Hepatocyte (in vitro differentiated cells): ENCODE measurements around the gene KIAA1958. TPM values are rescaled to one million over a fixed set of nuclear protein-coding genes. Genes with fewer than 3 reads are reported as not detected.

Experiments used
- DNase-seq: peaks from one replicate; pipeline ENCODE4 v3.0.0-alpha.2; 2016; ENCODE audit warnings: low spot score
- H2AFZ ChIP-seq: fragments of 200-600 bp; sonication (generic); 2 replicates; pipeline ENCODE4 v1.6.0; 2016; ENCODE audit warnings: antibody characterized with exemption, mild to moderate bottlenecking
- H3K27ac ChIP-seq: fragments of 200-600 bp; sonication (generic); 2 replicates; pipeline ENCODE4 v1.5.1; 2016; ENCODE audit warnings: mild to moderate bottlenecking
- H3K27me3 ChIP-seq: fragments of 200-600 bp; sonication (generic); 2 replicates; pipeline ENCODE4 v1.6.1; 2016
- H3K36me3 ChIP-seq: fragments of 200-600 bp; sonication (generic); replicated peaks from 2 replicates; pipeline ENCODE4 v1.5.1; 2016; ENCODE audit warnings: low read depth; ENCODE audit not compliant: insufficient read depth
- H3K4me1 ChIP-seq: fragments of 200-600 bp; sonication (generic); 2 replicates; pipeline ENCODE4 v1.5.1; 2016; ENCODE audit warnings: mild to moderate bottlenecking, moderate library complexity; ENCODE audit not compliant: insufficient read depth
- H3K4me2 ChIP-seq: fragments of 200-600 bp; sonication (generic); 2 replicates; pipeline ENCODE4 v1.6.0; 2016
- H3K4me3 ChIP-seq: fragments of 200-600 bp; sonication (generic); 2 replicates; pipeline ENCODE4 v1.5.1; 2016; ENCODE audit warnings: mild to moderate bottlenecking
- H3K79me2 ChIP-seq: fragments of 200-600 bp; sonication (generic); 2 replicates; pipeline ENCODE4 v1.6.0; 2017; ENCODE audit warnings: mild to moderate bottlenecking
- H3K9me2 ChIP-seq: fragments of 200-600 bp; sonication (generic); replicated peaks from 2 replicates; pipeline ENCODE4 v1.6.0; 2017; ENCODE audit warnings: mild to moderate bottlenecking; ENCODE audit not compliant: insufficient read depth
- H3K9me3 ChIP-seq: fragments of 200-600 bp; sonication (generic); 2 replicates; pipeline ENCODE4 v1.5.1; 2016; ENCODE audit warnings: low read depth, mild to moderate bottlenecking
- H4K20me1 ChIP-seq: fragments of 200-600 bp; sonication (generic); 2 replicates; pipeline ENCODE4 v1.6.0; 2016; ENCODE audit warnings: mild to moderate bottlenecking; ENCODE audit not compliant: insufficient read depth, poor library complexity, severe bottlenecking
- CTCF ChIP-seq: fragments of 200-600 bp; sonication (generic); IDR thresholded peaks from 2 replicates; pipeline ENCODE4 v1.5.1; 2016; ENCODE audit warnings: antibody characterized with exemption, mild to moderate bottlenecking; ENCODE audit not compliant: poor library complexity
- EZH2 ChIP-seq: fragments of 200-600 bp; sonication (generic); IDR thresholded peaks from 2 replicates; pipeline ENCODE4 v1.6.1; 2016; ENCODE audit warnings: antibody characterized with exemption, mild to moderate bottlenecking, borderline replicate concordance
- EZH2phosphoT487 ChIP-seq: fragments of 200-600 bp; sonication (generic); IDR thresholded peaks from one replicate; pipeline ENCODE4 v1.6.1; 2018; ENCODE audit warnings: antibody characterized with exemption, mild to moderate bottlenecking, low read depth, moderate library complexity; ENCODE audit not compliant: unreplicated experiment, severe bottlenecking
- WGBS: methylation state at CpG from one replicate; pipeline ENCODE4 v1.1.6; 2016; ENCODE audit warnings: low lambda C conversion rate; ENCODE audit errors: missing lambda C conversion rate; 5-methylcytosine and 5-hydroxymethylcytosine counted together
- polyA plus RNA-seq: library from polyadenylated mRNA; unstranded; fragments of >200 nt; fragmentation: Nextera tagmentation; extraction: Ambion mirVana; gene quantifications from 2 replicates; pipeline ENCODE4 v1.2.1, GENCODE V29; 2016
- total RNA-seq: library from RNA; depleted of rRNA; stranded (reverse); fragments of >200 nt; gene quantifications from 2 replicates; pipeline ENCODE4 v1.2.3, GENCODE V29; 2014

The KIAA1958 gene
- total and polyA plus RNA-seq, 2 experiments from 2014 or later, result 3.5 to 10.1 TPM

- no peak overlapping the region for H3K4me2 ChIP-seq
These were observed 73.2 kb downstream of the KIAA1958 start for GRCh38 chr9:112559629-112560413.

DNA sequence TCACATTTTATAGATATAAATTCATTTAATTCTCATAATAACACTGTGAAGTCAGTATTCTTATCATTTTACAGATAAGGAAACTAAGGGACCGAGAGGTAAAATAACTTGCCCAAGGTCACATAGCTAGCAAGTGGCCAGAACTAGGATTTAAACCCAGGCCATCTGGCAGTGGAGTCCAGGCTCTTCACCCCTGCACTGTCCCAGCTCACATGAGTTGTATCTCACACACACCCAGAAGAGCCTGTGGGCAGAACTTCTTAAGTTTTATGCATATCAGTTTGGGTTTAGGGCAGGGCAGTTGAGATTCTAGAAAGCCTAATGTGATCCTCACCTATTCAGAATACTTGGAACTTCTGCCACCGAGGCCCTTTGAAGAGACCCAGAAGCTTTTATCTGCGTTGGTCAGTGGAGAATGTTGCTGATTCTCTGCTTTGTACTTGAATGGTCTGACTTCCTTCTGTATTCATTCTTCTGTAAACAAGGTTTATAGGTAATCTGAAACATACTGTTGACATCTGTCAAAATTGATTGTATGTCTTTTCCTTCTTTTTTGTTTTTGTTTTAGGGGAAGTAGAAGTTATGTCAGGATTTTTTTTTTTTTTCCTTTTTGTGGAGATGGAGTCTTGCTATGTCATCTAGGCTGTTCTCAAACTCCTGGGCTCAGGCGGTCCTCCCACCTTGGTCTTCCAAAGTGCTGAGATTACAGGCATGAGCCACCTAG lies 75.8 kb downstream of the KIAA1958 start:
- DNase-seq, result no peak
- Histone ChIP-seq H3K36me3 (no peaks in the 10 kb centered on the region), H3K9me3 (no peaks in the 10 kb centered on the region), H3K4me1 (peaks cover 9% of the 10 kb centered on the region), H3K79me2 (peaks cover 89% of the 10 kb centered on the region), H3K4me3 (no peak overlapping the region), H3K27ac (no peak overlapping the region), H2AFZ (no peak overlapping the region), H3K27me3 (no peaks in the 10 kb centered on the region), H3K9me2 (no peaks in the 10 kb centered on the region), H3K4me2 (no peak overlapping the region), H4K20me1 (peaks cover 5% of the 10 kb centered on the region)
- no peak for TF ChIP-seq EZH2phosphoT487
- no peak for TF ChIP-seq EZH2
- TF ChIP-seq CTCF, result no peak
- WGBS, result 54% methylated on average over 4 of the region's 4 CpGs

More at GRCh38 chr9:112559629-112560413, 73.2 kb downstream of the KIAA1958 start:
- Histone ChIP-seq H3K9me3 (no peaks in the 10 kb centered on the region), H3K27me3 (no peaks in the 10 kb centered on the region), H3K4me1 (peaks cover 16% of the 10 kb centered on the region), H3K9me2 (no peaks in the 10 kb centered on the region), H3K27ac (no peak overlapping the region), H3K4me3 (no peak overlapping the region), H2AFZ (no peak overlapping the region), H3K36me3 (no peaks in the 10 kb centered on the region), H3K79me2 (peaks cover 76% of the 10 kb centered on the region), H4K20me1 (no peaks in the 10 kb centered on the region)
- DNase-seq, result no peak
- WGBS, result 75% methylated on average over 5 of the region's 5 CpGs
- TF ChIP-seq EZH2phosphoT487 (no peak), CTCF (no peak), EZH2 (no peak)

GRCh38 chr9:112569186-112569585 lies 82.6 kb downstream of the KIAA1958 start:
- 74% methylated on average over 2 of the region's 2 CpGs for WGBS
- H3K4me3 ChIP-seq, result no peak overlapping the region
- no peak overlapping the region for H2AFZ ChIP-seq
- no peaks in the 10 kb centered on the region for H3K9me2 ChIP-seq
- peaks cover 74% of the 10 kb centered on the region for H3K79me2 ChIP-seq
- H3K27ac ChIP-seq, result no peak overlapping the region
- H3K36me3 ChIP-seq, result no peaks in the 10 kb centered on the region
- no peak for TF ChIP-seq EZH2
- no peak for TF ChIP-seq CTCF
- TF ChIP-seq EZH2phosphoT487, result no peak
- peaks cover 5% of the 10 kb centered on the region for H4K20me1 ChIP-seq
- H3K27me3 ChIP-seq, result no peaks in the 10 kb centered on the region
- H3K4me1 ChIP-seq, result peaks cover 23% of the 10 kb centered on the region
- no peak for DNase-seq
- no peaks in the 10 kb centered on the region for H3K9me3 ChIP-seq
- H3K4me2 ChIP-seq, result no peak overlapping the region
